HepG2 (cell line): ENCODE results near the gene ATG4D. TPM values are rescaled to one million over a fixed set of nuclear protein-coding genes. Genes with fewer than 3 reads are reported as not detected.

ENCODE experiments used
- AGO1 ChIP-seq: fragments of 200-400 bp; formaldehyde crosslinking; IDR thresholded peaks from 2 replicates; pipeline ENCODE4 v1.6.1; 2017; ENCODE audit warnings: mild to moderate bottlenecking, low read depth, low read length, moderate library complexity; ENCODE audit not compliant: poor library complexity, severe bottlenecking
- ARID2 ChIP-seq: sonication (generic); formaldehyde crosslinking; IDR thresholded peaks from 2 replicates; pipeline ENCODE4 v1.8.1; 2022; ENCODE audit warnings: mild to moderate bottlenecking, missing genetic modification reagents, borderline replicate concordance
- CBX2 ChIP-seq, 2 experiments: fragments of 200-600 bp in 1 of 2; sonication (generic); formaldehyde crosslinking in 1 of 2; IDR thresholded peaks; 2 replicates each; pipeline versions ENCODE4 v1.7.0 to v1.8.1; 2018 to 2022; ENCODE audit warnings: low read depth in 2 of 2, low read length in 1 of 2, mild to moderate bottlenecking in 1 of 2, missing genetic modification reagents in 1 of 2
- ESRRA ChIP-seq: sonication (generic); formaldehyde crosslinking; IDR thresholded peaks from 2 replicates; pipeline ENCODE4 v1.5.1; 2020; ENCODE audit warnings: mild to moderate bottlenecking, low read depth, missing genetic modification reagents
- HNRNPK ChIP-seq: fragments of 200-400 bp; formaldehyde crosslinking; IDR thresholded peaks from 2 replicates; pipeline ENCODE4 v1.6.1; 2018; ENCODE audit warnings: low read length, low read depth, moderate library complexity, mild to moderate bottlenecking; ENCODE audit not compliant: poor library complexity, severe bottlenecking
- IKZF1 ChIP-seq: fragments of 450-650 bp; IDR thresholded peaks from 2 replicates; pipeline ENCODE4 v1.7.1; 2016
- MTA1 ChIP-seq: sonication (generic); formaldehyde crosslinking; IDR thresholded peaks from 2 replicates; pipeline ENCODE4 v1.4.0; 2020; ENCODE audit warnings: missing genetic modification reagents, mild to moderate bottlenecking, borderline replicate concordance
- MXD4 ChIP-seq: IDR thresholded peaks from 2 replicates; pipeline ENCODE4 v1.6.1; 2016; ENCODE audit warnings: mild to moderate bottlenecking, missing biosample characterization, missing genetic modification reagents
- RAD21 ChIP-seq: fragments of 450-650 bp; formaldehyde crosslinking; IDR thresholded peaks from 2 replicates; pipeline ENCODE4 v1.5.0; 2020; ENCODE audit warnings: mild to moderate bottlenecking
- RXRB ChIP-seq: IDR thresholded peaks from 2 replicates; pipeline ENCODE4 v1.6.1; 2016; ENCODE audit warnings: borderline replicate concordance, missing genetic modification reagents, missing compliant biosample characterization
- SMAD9 ChIP-seq: sonication (generic); formaldehyde crosslinking; IDR thresholded peaks from 2 replicates; pipeline ENCODE4 v1.5.1; 2020; ENCODE audit warnings: mild to moderate bottlenecking, missing genetic modification reagents
- SP4 ChIP-seq: sonication (generic); formaldehyde crosslinking; IDR thresholded peaks from 2 replicates; pipeline ENCODE4 v1.8.1; 2023; ENCODE audit warnings: mild to moderate bottlenecking, missing genetic modification reagents
- SPEN ChIP-seq: sonication (generic); formaldehyde crosslinking; IDR thresholded peaks from 2 replicates; pipeline ENCODE4 v1.5.1; 2020; ENCODE audit warnings: low read depth, mild to moderate bottlenecking, missing genetic modification reagents
- TCF7L2 ChIP-seq: IDR thresholded peaks from 2 replicates; pipeline ENCODE4 v1.6.1; 2011; ENCODE audit warnings: mild to moderate bottlenecking, low read depth, low read length, moderate library complexity
- U2AF2 ChIP-seq: fragments of 200-400 bp; formaldehyde crosslinking; IDR thresholded peaks from 2 replicates; pipeline ENCODE4 v1.6.1; 2017; ENCODE audit warnings: low read depth, mild to moderate bottlenecking, low read length
- ZNF251 ChIP-seq: sonication (generic); formaldehyde crosslinking; IDR thresholded peaks from 2 replicates; pipeline ENCODE4 v1.9.0; 2021; ENCODE audit warnings: mild to moderate bottlenecking, missing genetic modification reagents
- ZNF672 ChIP-seq: sonication (generic); formaldehyde crosslinking; IDR thresholded peaks from 2 replicates; pipeline ENCODE4 v1.8.1; 2022; ENCODE audit warnings: missing genetic modification reagents
- ZSCAN9 ChIP-seq: IDR thresholded peaks from 2 replicates; pipeline ENCODE4 v1.6.1; 2016; ENCODE audit warnings: borderline replicate concordance
- polyA plus RNA-seq, 8 experiments: library from polyadenylated mRNA; depleted of rRNA in 3 of 8; stranded (reverse) in 7 of 8; unstranded in 1 of 8; fragments of >200 nt; fragmentation: Illumina TruSeq in 4 of 8; extraction: Trizol in 4 of 8; gene quantifications; 2 replicates each; pipeline versions ENCODE4 v1.2.1 to v1.2.3, GENCODE V29; 2011 to 2016; ENCODE audit warnings: low read depth in 4 of 8, missing spikeins in 1 of 8, mixed read lengths in 1 of 8; ENCODE audit not compliant: insufficient read depth in 1 of 8
- total RNA-seq, 5 experiments: library from RNA; depleted of rRNA; stranded (reverse); fragments of >200 nt; fragmentation: Illumina TruSeq; extraction: Trizol; gene quantifications; 2 replicates each; pipeline ENCODE4 v1.2.3, GENCODE V29; 2016; ENCODE audit warnings: low read depth in 1 of 5
- TF ChIP-seq, protein P1 (sequence below): sonication (generic); formaldehyde crosslinking; IDR thresholded peaks from 2 replicates; pipeline ENCODE4 v1.5.0; 2020; ENCODE audit warnings: missing genetic modification reagents, mild to moderate bottlenecking, borderline replicate concordance
- TF ChIP-seq, protein P2 (sequence below): sonication (generic); formaldehyde crosslinking; IDR thresholded peaks from 2 replicates; pipeline ENCODE4 v1.5.0; 2020; ENCODE audit warnings: missing genetic modification reagents
- TF ChIP-seq, protein P3 (sequence below): sonication (generic); formaldehyde crosslinking; IDR thresholded peaks from 2 replicates; pipeline ENCODE4 v1.8.0; 2022; ENCODE audit warnings: mild to moderate bottlenecking, missing genetic modification reagents, moderate library complexity
- TF ChIP-seq, protein P4 (sequence below): sonication (generic); formaldehyde crosslinking; IDR thresholded peaks from 2 replicates; pipeline ENCODE4 v1.9.0; 2021; ENCODE audit warnings: missing genetic modification reagents, mild to moderate bottlenecking, borderline replicate concordance

ATG4D gene
- total and polyA plus RNA-seq, 2 of the 13 experiments (the other 11 are each of a cell fraction or from before 2014, with no cell fraction given) = 17.8 to 19.0 TPM

DNA sequence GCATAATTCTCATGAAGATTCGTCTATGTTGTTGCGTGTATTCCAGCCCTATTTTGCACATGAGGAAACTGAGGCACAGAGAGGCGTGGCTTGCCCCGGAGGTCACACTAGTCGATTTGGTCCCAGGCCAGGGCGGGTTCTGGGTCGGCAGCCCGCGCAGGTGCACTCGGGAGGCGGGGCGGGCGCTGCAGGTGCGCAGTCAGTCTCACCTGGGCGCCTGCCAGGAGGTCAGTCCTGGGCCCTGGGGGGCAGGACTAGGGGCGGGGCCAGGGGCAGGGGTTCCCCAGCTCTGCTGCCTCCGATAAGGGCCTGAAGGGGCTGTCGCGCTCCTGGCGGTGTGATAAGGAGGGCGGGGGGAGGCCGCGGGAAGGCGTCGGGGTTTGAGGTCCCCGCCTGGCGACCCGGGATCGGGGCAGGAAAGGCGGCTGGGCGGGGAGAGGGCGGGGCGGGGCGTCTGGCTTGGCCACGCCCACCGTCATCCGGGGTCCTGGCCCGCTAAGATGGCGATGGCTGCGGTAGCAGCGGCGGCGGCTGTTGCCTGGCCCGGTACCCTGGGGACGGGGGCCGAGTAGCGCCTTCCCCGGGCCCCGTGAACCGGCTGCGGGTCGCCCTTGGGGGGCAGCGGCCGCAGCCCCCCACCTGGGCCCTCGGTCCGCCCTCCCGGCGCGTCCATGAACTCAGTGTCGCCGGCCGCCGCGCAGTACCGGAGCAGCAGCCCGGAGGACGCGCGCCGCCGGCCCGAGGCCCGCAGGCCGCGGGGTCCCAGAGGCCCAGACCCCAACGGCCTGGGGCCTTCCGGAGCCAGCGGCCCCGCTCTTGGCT is at the start of gene ATG4D (continued):
- TF ChIP-seq, protein P1, sequence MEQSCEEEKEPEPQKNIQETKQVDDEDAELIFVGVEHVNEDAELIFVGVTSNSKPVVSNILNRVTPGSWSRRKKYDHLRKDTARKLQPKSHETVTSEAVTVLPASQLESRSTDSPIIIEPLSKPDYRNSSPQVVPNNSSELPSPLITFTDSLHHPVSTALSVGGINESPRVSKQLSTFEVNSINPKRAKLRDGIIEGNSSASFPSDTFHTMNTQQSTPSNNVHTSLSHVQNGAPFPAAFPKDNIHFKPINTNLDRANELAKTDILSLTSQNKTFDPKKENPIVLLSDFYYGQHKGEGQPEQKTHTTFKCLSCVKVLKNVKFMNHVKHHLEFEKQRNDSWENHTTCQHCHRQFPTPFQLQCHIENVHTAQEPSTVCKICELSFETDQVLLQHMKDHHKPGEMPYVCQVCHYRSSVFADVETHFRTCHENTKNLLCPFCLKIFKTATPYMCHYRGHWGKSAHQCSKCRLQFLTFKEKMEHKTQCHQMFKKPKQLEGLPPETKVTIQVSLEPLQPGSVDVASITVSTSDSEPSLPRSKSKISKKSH (CRISPR knock-in tag) = no peak
- TF ChIP-seq, protein P2, sequence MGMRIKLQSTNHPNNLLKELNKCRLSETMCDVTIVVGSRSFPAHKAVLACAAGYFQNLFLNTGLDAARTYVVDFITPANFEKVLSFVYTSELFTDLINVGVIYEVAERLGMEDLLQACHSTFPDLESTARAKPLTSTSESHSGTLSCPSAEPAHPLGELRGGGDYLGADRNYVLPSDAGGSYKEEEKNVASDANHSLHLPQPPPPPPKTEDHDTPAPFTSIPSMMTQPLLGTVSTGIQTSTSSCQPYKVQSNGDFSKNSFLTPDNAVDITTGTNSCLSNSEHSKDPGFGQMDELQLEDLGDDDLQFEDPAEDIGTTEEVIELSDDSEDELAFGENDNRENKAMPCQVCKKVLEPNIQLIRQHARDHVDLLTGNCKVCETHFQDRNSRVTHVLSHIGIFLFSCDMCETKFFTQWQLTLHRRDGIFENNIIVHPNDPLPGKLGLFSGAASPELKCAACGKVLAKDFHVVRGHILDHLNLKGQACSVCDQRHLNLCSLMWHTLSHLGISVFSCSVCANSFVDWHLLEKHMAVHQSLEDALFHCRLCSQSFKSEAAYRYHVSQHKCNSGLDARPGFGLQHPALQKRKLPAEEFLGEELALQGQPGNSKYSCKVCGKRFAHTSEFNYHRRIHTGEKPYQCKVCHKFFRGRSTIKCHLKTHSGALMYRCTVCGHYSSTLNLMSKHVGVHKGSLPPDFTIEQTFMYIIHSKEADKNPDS (CRISPR knock-in tag) = no peak
- no peak for TF ChIP-seq ZSCAN9 (CRISPR knock-in tag)
- TF ChIP-seq U2AF2 = no peak
- TF ChIP-seq RAD21 (CRISPR knock-in tag) = peak; percentile 24; the same call in 1 of the 2 replicates
- no peak for TF ChIP-seq HNRNPK
- TF ChIP-seq RXRB (CRISPR knock-in tag) = no peak
- TF ChIP-seq SMAD9 (CRISPR knock-in tag) = no peak
- no peak for TF ChIP-seq ZNF251 (CRISPR knock-in tag)
- TF ChIP-seq IKZF1 = no peak
- TF ChIP-seq SP4 (CRISPR knock-in tag) = peak; percentile 74
- no peak for TF ChIP-seq AGO1
- TF ChIP-seq TCF7L2 = no peak
- TF ChIP-seq, protein P3, sequence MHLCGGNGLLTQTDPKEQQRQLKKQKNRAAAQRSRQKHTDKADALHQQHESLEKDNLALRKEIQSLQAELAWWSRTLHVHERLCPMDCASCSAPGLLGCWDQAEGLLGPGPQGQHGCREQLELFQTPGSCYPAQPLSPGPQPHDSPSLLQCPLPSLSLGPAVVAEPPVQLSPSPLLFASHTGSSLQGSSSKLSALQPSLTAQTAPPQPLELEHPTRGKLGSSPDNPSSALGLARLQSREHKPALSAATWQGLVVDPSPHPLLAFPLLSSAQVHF (CRISPR knock-in tag) = no peak
- no peak for TF ChIP-seq ZNF672 (CRISPR knock-in tag)
- no peak for TF ChIP-seq ARID2 (CRISPR knock-in tag)
- no peak for TF ChIP-seq CBX2 (IDR thresholded peaks at IDR 0.05; ENCODE audit: low read depth, low read length)
- TF ChIP-seq CBX2 (CRISPR knock-in tag; IDR thresholded peaks at IDR 0.05; ENCODE audit: low read depth) = no peak
- TF ChIP-seq, protein P4, sequence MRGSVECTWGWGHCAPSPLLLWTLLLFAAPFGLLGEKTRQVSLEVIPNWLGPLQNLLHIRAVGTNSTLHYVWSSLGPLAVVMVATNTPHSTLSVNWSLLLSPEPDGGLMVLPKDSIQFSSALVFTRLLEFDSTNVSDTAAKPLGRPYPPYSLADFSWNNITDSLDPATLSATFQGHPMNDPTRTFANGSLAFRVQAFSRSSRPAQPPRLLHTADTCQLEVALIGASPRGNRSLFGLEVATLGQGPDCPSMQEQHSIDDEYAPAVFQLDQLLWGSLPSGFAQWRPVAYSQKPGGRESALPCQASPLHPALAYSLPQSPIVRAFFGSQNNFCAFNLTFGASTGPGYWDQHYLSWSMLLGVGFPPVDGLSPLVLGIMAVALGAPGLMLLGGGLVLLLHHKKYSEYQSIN (CRISPR knock-in tag) = no peak
- 0 out of 2 replicates have a peak, but pooled peaks have one; percentile 25 for TF ChIP-seq MTA1 (CRISPR knock-in tag)
- TF ChIP-seq MXD4 (CRISPR knock-in tag) = 0 out of 2 replicates have a peak, but pooled peaks have one; percentile 6
- TF ChIP-seq SPEN (CRISPR knock-in tag) = no peak; the same call in 1 of the 2 replicates
- no peak for TF ChIP-seq ESRRA (CRISPR knock-in tag)
